Measurements from ENCODE around the gene NUDT19. TPM values are rescaled to one million over a fixed set of nuclear protein-coding genes. Genes with fewer than 3 reads are reported as not detected.

Gene NUDT19
- total RNA-seq, 1 donor from 2014 or later, result 14.2 TPM

DNA sequence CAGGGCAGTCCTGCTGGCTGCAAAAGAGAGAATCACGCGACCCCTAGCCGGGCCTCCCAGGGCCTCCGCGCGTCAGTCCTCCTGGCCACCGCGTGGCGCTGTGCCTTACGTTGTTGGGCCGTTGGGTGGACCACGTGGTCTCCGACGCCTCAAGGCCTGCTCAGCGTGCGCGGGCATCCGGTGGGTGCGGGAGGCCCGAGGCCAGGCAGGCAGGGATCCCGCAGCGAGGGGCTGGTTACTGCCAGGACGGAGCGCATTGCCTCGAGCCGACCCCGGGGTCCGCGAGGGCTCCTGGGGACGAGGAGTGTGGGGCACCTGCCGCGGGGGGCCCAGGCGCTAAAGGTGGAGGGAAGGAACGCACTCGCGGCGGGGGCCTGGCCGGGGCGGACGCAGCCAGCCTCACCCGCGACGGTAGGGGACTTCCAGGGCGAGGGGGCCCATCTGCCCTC lies 28.0 kb downstream of the NUDT19 start, which contains the start of gene TDRD12:
TDRD12 (plus strand) TSS at position 157 of the 449 bp plus-strand sequence. CDS start 306 bp downstream, outside the sequence.
- TF ChIP-seq CTCF (IDR thresholded peaks at IDR 0.05; ENCODE audit: unreplicated experiment), result no peak
- no peak for DNase-seq (ENCODE audit: low spot score in 2 of 2, unreplicated experiment in 2 of 2)
- Mint-ChIP-seq H3K4me1 (peaks cover 4% of the 10 kb centered on the region), H3K27me3 (ENCODE audit: low read depth) (no peaks in the 10 kb centered on the region), H3K9me3 (no peaks in the 10 kb centered on the region), H3K27ac (no peak within 1 kb of the TSS), H3K4me3 (no peak within 1 kb of the TSS), H3K36me3 (peaks cover 17% of the 10 kb centered on the region)

GRCh38 chr19:32720216-32720935 lies 28.8 kb downstream of the NUDT19 start:
- peaks cover 4% of the 10 kb centered on the region for H3K4me1 Mint-ChIP-seq
- H3K27ac Mint-ChIP-seq, result no peak overlapping the region
- peaks cover 10% of the 10 kb centered on the region for H3K36me3 Mint-ChIP-seq

DNA sequence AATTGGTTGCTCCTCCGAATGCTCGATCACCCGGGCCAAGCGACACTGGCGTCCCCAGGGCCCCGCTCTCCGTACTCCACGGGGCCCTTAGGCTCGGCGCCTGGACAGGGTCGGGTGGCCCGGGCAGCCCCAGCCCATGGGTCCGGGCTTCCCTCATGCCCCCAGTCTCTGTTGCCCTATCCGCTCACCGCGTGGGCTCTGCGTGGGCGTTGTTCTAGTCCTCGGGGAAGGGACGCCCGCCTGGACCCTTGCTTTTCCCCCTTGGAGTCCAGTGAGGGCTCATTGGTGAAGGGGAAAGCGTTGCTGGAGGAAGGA lies 29.3 kb downstream of the NUDT19 start:
- DNase-seq (ENCODE audit: low spot score in 2 of 2, unreplicated experiment in 2 of 2), result no peak
- peaks cover 9% of the 10 kb centered on the region for H3K36me3 Mint-ChIP-seq
- peaks cover 4% of the 10 kb centered on the region for H3K4me1 Mint-ChIP-seq
- no peak overlapping the region for H3K4me3 Mint-ChIP-seq
- no peaks in the 10 kb centered on the region for H3K27me3 Mint-ChIP-seq (ENCODE audit: low read depth)
- TF ChIP-seq CTCF (IDR thresholded peaks at IDR 0.05; ENCODE audit: unreplicated experiment), result no peak
- H3K27ac Mint-ChIP-seq, result no peak overlapping the region
- H3K9me3 Mint-ChIP-seq, result peaks cover 5% of the 10 kb centered on the region

More at GRCh38 chr19:32720216-32720935, 28.8 kb downstream of the NUDT19 start:
- H3K4me3 Mint-ChIP-seq, result no peak overlapping the region
- TF ChIP-seq CTCF (IDR thresholded peaks at IDR 0.05; ENCODE audit: unreplicated experiment), result no peak
- no peaks in the 10 kb centered on the region for H3K27me3 Mint-ChIP-seq (ENCODE audit: low read depth)
- no peak for DNase-seq (ENCODE audit: low spot score in 2 of 2, unreplicated experiment in 2 of 2)
- H3K9me3 Mint-ChIP-seq, result peaks cover 1% of the 10 kb centered on the region

DNA sequence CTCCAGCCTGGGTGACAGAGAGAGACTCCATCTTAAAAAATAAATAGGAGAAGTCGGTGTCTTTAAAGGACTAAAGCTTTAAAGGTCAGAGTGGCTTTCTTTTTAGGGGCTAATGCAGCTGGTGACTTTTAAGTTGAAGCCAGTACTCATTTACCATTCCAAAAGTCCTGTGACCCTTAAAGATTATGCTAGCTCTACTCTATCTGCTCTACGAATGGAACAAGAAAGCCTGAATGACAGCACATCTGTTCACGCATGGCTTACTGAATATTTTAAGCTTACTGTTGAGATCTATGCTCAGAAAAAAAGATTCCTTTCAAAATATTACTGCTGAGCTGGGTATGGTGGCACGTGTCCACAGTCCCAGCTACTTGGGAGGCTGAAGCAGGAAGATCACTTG lies 44.3 kb downstream of the NUDT19 start:
- no peaks in the 10 kb centered on the region for H3K9me3 Mint-ChIP-seq
- no peaks in the 10 kb centered on the region for H3K4me1 Mint-ChIP-seq
- H3K36me3 Mint-ChIP-seq, result no peaks in the 10 kb centered on the region
- DNase-seq (ENCODE audit: low spot score in 2 of 2, unreplicated experiment in 2 of 2), result no peak
- TF ChIP-seq CTCF (IDR thresholded peaks at IDR 0.05; ENCODE audit: unreplicated experiment), result no peak
- H3K27ac Mint-ChIP-seq, result no peak overlapping the region
- H3K27me3 Mint-ChIP-seq (ENCODE audit: low read depth), result peaks cover 10% of the 10 kb centered on the region
- no peak overlapping the region for H3K4me3 Mint-ChIP-seq

GRCh38 chr19:32743021-32743420 lies 51.4 kb downstream of the NUDT19 start:
- Mint-ChIP-seq H3K9me3 (no peaks in the 10 kb centered on the region), H3K27ac (no peak overlapping the region), H3K36me3 (no peaks in the 10 kb centered on the region), H3K4me1 (no peaks in the 10 kb centered on the region), H3K4me3 (no peak overlapping the region), H3K27me3 (ENCODE audit: low read depth) (peaks cover 14% of the 10 kb centered on the region)
- no peak for TF ChIP-seq CTCF (IDR thresholded peaks at IDR 0.05; ENCODE audit: unreplicated experiment)
- no peak for DNase-seq (ENCODE audit: low spot score in 2 of 2, unreplicated experiment in 2 of 2)
